GM12878 (cell line): ENCODE results near the gene SYNGR1.

Experiments
- CHD2 ChIP-seq: IDR thresholded peaks from 2 replicates; pipeline ENCODE4 v1.6.1; 2011; ENCODE audit warnings: low read depth, low read length, improper control_type of control experiment, borderline replicate concordance
- EP300 ChIP-seq, 2 experiments: fragments of 150-350 bp in 1 of 2; IDR thresholded peaks; 2 replicates each; pipeline ENCODE4 v1.6.1; 2011 to 2012; ENCODE audit warnings: low read depth in 2 of 2, low read length in 2 of 2, borderline replicate concordance in 1 of 2, improper control_type of control experiment in 1 of 2, inconsistent platforms in 1 of 2; ENCODE audit not compliant: control insufficient read depth in 1 of 2
- EZH2 ChIP-seq: IDR thresholded peaks from 2 replicates; pipeline ENCODE4 v1.6.1; 2012; ENCODE audit warnings: low read depth, mild to moderate bottlenecking, control low read depth, inconsistent platforms, low read length, borderline replicate concordance; ENCODE audit not compliant: control insufficient read depth
- HCFC1 ChIP-seq: fragments of 150-350 bp; IDR thresholded peaks from 2 replicates; pipeline ENCODE4 v1.6.1; 2014; ENCODE audit warnings: low read length
- JUNB ChIP-seq: IDR thresholded peaks from 2 replicates; pipeline ENCODE4 v1.6.1; 2016; ENCODE audit warnings: antibody characterized with exemption, mild to moderate bottlenecking
- MYC ChIP-seq: IDR thresholded peaks from 2 replicates; pipeline ENCODE4 v1.6.1; 2011; ENCODE audit warnings: mild to moderate bottlenecking, low read length, moderate library complexity, inconsistent platforms; ENCODE audit not compliant: insufficient read depth, insufficient replicate concordance, insufficient read length, severe bottlenecking
- POLR2A ChIP-seq: IDR thresholded peaks from 2 replicates; pipeline ENCODE4 v1.6.1; 2011; ENCODE audit warnings: low read depth, mild to moderate bottlenecking, low read length
- RBBP5 ChIP-seq: fragments of 200-600 bp; sonication (generic); conservative IDR thresholded peaks from 2 replicates; pipeline ENCODE4 v1.6.1; 2016
- ZBED1 ChIP-seq: IDR thresholded peaks from 2 replicates; pipeline ENCODE4 v1.6.1; 2016; ENCODE audit warnings: borderline replicate concordance
- ZZZ3 ChIP-seq: IDR thresholded peaks from 2 replicates; pipeline ENCODE4 v1.6.1; 2011; ENCODE audit warnings: low read depth; ENCODE audit not compliant: control insufficient read depth, insufficient read length
- TF ChIP-seq, protein P1 (sequence below), 3 experiments: IDR thresholded peaks in 2 of 3; conservative IDR thresholded peaks in 1 of 3; 2 replicates each; pipeline ENCODE4 v1.5.1; 2011; ENCODE audit warnings: low read depth in 3 of 3, low read length in 3 of 3, mild to moderate bottlenecking in 3 of 3, control low read depth in 2 of 3, moderate library complexity in 2 of 3, inconsistent platforms in 1 of 3, mixed read lengths in 1 of 3; ENCODE audit not compliant: control insufficient read depth in 2 of 3, insufficient read depth in 1 of 3; ENCODE audit errors: extremely low read depth in 1 of 3
- TF ChIP-seq, protein P2 (sequence below): IDR thresholded peaks from 2 replicates; pipeline ENCODE4 v1.6.1; 2011; ENCODE audit warnings: borderline replicate concordance, low read depth, mild to moderate bottlenecking, moderate library complexity, mixed read lengths, low read length; ENCODE audit not compliant: insufficient read depth; ENCODE audit errors: extremely low read length
- TF ChIP-seq, protein P3 (sequence below): IDR thresholded peaks from 2 replicates; pipeline ENCODE4 v1.6.1; 2011; ENCODE audit warnings: low read depth, low read length, improper control_type of control experiment, borderline replicate concordance

DNA sequence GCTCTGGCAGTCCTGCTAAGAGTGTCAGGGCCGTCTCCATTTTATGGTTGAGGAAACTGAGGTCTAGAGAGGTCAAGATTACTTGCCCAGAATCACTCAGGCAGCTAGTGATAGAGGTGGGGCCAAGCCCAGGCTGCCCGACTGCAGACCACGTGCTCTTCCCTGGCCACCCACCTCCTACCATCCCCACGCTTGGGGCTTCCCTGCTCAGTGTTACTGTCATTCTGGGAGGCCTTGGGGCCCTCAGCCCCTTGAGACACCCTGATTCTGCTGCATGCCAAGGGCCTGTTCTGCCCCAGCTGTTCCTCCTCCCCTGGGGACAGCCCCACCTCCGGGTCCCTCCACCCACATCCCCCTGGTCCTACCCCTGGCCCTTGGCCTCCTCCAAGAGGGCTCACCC, 32.6 kb downstream of the SYNGR1 start:
- no peak for TF ChIP-seq EZH2
- no peak for TF ChIP-seq POLR2A
- TF ChIP-seq, protein P1, sequence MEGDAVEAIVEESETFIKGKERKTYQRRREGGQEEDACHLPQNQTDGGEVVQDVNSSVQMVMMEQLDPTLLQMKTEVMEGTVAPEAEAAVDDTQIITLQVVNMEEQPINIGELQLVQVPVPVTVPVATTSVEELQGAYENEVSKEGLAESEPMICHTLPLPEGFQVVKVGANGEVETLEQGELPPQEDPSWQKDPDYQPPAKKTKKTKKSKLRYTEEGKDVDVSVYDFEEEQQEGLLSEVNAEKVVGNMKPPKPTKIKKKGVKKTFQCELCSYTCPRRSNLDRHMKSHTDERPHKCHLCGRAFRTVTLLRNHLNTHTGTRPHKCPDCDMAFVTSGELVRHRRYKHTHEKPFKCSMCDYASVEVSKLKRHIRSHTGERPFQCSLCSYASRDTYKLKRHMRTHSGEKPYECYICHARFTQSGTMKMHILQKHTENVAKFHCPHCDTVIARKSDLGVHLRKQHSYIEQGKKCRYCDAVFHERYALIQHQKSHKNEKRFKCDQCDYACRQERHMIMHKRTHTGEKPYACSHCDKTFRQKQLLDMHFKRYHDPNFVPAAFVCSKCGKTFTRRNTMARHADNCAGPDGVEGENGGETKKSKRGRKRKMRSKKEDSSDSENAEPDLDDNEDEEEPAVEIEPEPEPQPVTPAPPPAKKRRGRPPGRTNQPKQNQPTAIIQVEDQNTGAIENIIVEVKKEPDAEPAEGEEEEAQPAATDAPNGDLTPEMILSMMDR (IDR thresholded peaks at IDR 0.05 in 2 of 3, conservative IDR thresholded peaks at IDR 0.05 in 1 of 3; ENCODE audit: control insufficient read depth in 2 of 3, extremely low read depth in 1 of 3, insufficient read depth in 1 of 3, low read depth in 3 of 3, low read length in 3 of 3), result no peak
- no peak for TF ChIP-seq ZBED1
- no peak for TF ChIP-seq MYC
- no peak for TF ChIP-seq HCFC1
- no peak for TF ChIP-seq CHD2
- 0 out of 2 replicates have a peak, but pooled peaks have one; percentile 22 for TF ChIP-seq JUNB
- TF ChIP-seq EP300 (IDR thresholded peaks at IDR 0.05; ENCODE audit: borderline replicate concordance in 1 of 2, control insufficient read depth in 1 of 2, low read depth in 2 of 2, low read length in 2 of 2), result 0 out of 4 replicates have a peak, but pooled peaks of 1 of the 2 experiments have one; percentile 12
- TF ChIP-seq, protein P2, sequence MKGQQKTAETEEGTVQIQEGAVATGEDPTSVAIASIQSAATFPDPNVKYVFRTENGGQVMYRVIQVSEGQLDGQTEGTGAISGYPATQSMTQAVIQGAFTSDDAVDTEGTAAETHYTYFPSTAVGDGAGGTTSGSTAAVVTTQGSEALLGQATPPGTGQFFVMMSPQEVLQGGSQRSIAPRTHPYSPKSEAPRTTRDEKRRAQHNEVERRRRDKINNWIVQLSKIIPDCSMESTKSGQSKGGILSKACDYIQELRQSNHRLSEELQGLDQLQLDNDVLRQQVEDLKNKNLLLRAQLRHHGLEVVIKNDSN, result peak; percentile 68
- TF ChIP-seq RBBP5, result no peak
- no peak for TF ChIP-seq ZZZ3
- TF ChIP-seq, protein P3, sequence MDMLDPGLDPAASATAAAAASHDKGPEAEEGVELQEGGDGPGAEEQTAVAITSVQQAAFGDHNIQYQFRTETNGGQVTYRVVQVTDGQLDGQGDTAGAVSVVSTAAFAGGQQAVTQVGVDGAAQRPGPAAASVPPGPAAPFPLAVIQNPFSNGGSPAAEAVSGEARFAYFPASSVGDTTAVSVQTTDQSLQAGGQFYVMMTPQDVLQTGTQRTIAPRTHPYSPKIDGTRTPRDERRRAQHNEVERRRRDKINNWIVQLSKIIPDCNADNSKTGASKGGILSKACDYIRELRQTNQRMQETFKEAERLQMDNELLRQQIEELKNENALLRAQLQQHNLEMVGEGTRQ, result peak; percentile 49
